GM18858 (cell line): ENCODE data around the gene PFKFB3.
"Not testable (repeated sequence)": the region's sequence is repeated elsewhere in the genome, so short reads cannot be mapped to it uniquely, and the experiment has no call there.

Experiments
- ATAC-seq: cut with Tn5 transposase; IDR thresholded peaks from one replicate; pipeline ENCODE4 v1.9.1; 2021; ENCODE audit not compliant: unreplicated experiment

Gene PFKFB3

GRCh38 chr10:6201516-6201975 is 1.2 kb upstream of the PFKFB3 start:
- ATAC-seq, result peak; percentile 53

- ATAC-seq, result no peak
Observed at GRCh38 chr10:6202098-6202683, 541 bp upstream of the PFKFB3 start.

- ATAC-seq, result peak; percentile 18
Observed at GRCh38 chr10:6203331-6204062, 765 bp downstream of the PFKFB3 start.

- ATAC-seq, result no peak
Observed at GRCh38 chr10:6204063-6204340, 1.3 kb downstream of the PFKFB3 start.

- ATAC-seq, result no peak
Observed at GRCh38 chr10:6204341-6205191, 1.8 kb downstream of the PFKFB3 start.

- ATAC-seq, result not testable (repeated sequence)
Observed at GRCh38 chr10:6206486-6206885, 3.8 kb downstream of the PFKFB3 start.

- no peak for ATAC-seq
Observed at GRCh38 chr10:6207658-6208057, 4.9 kb downstream of the PFKFB3 start.

- no peak for ATAC-seq
Observed at GRCh38 chr10:6208799-6209235, 6.1 kb downstream of the PFKFB3 start.

- ATAC-seq, result no peak
Observed at GRCh38 chr10:6211341-6211670, 8.6 kb downstream of the PFKFB3 start.

- ATAC-seq, result no peak
Observed at GRCh38 chr10:6211671-6212635, 9.2 kb downstream of the PFKFB3 start.

GRCh38 chr10:6212806-6213205 is 10.1 kb downstream of the PFKFB3 start:
- ATAC-seq, result no peak

GRCh38 chr10:6213257-6213905 is 10.6 kb downstream of the PFKFB3 start:
- no peak for ATAC-seq

- ATAC-seq, result no peak
Observed at GRCh38 chr10:6213908-6214307, 11.2 kb downstream of the PFKFB3 start.

GRCh38 chr10:6214612-6215011 is 11.9 kb downstream of the PFKFB3 start:
- ATAC-seq, result no peak

GRCh38 chr10:6215241-6215640 is 12.5 kb downstream of the PFKFB3 start:
- no peak for ATAC-seq

GRCh38 chr10:6215683-6216484 is 13.2 kb downstream of the PFKFB3 start:
- no peak for ATAC-seq

- no peak for ATAC-seq
Observed at GRCh38 chr10:6216916-6217315, 14.2 kb downstream of the PFKFB3 start.

GRCh38 chr10:6217611-6218010 is 14.9 kb downstream of the PFKFB3 start:
- no peak for ATAC-seq

GRCh38 chr10:6218692-6219493 is 16.2 kb downstream of the PFKFB3 start:
- no peak for ATAC-seq
